NOMO-1 (cell line): ENCODE data around the gene KRT36.

Experiments used
- DNase-seq, 2 experiments: peaks; one replicate each; lab custom pipeline; 2025; ENCODE audit not compliant: unreplicated experiment in 2 of 2; lab: John Stamatoyannopoulos, UW

Gene KRT36

GRCh38 chr17:41522301-41523224 is 32.9 kb upstream of the KRT36 start:
- DNase-seq, result no peak

GRCh38 chr17:41521574-41522261 is 32.0 kb upstream of the KRT36 start:
- DNase-seq, result no peak

- DNase-seq, result no peak
Measured at GRCh38 chr17:41520821-41521521, 31.3 kb upstream of the KRT36 start.

DNA sequence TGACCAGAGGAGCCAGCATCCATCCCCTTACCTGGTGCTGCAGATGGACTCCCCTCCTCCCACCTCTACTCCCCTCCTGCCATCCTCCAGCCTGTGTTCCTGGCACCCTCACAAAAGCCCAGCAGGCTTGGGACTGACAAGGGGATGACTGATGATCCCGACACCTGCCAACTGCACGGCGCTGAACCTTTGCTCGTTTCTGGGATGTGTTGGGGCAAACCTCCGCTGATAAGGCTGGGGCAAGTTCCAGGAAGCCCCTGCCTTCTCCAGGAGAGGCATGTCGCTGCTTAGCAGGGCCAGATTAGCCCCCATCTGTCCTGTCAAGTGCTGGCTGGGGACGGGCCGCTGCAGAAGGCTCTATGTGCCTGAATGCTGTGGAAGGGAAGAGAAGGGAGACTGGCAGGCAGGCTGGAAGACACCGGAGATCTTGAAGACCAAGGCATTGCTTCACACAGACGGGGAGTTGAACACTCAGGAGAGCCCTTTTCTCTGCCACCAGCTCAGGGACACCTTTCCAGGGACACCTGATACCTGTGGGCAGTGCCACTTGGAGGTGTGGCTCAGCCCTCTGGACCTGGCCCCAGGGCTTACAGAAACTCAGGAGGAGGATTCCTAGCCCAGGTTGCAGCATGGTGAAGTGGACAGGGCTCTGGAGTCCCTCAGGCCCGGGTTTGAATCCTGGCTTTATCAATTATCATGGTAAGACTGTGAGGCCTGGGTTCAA is 30.0 kb upstream of the KRT36 start:
- DNase-seq, result no peak

DNA sequence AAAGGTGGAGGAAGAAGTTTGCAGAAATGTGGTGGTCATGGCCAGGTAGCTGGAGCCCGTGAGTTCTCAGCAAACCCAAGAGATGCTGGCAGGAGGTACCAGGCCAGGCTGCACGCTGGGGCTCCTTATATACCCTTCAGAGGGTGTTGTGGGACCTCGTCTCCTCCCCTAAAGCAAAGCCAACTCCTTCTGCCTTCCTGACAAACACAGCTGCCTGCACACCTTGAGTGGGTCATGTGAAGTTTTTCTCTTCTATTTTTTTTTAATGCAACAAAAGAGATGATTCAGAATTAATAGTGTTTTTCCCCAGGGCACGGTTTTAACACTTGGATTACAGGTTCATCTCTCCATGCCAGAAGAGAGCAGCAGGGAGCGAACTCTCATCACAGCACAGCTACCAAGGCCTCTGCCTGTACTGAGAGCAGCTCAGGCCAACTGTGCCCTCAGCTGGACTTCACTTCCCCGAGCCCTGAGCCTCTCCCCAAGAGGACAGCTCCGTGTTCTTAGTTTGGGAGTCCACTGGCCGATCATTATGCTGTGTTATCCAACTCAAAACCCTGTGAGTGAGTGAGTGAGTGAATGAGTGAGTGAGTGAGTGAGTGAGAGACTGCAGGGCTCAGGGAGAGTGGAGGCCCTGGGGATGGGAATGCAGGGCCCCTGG is 29.2 kb upstream of the KRT36 start, which contains the start of gene KRT15:
Gene KRT15, minus strand, starts transcription at position 102 of the 661 bp plus-strand sequence. Its CDS starts 63 bp downstream, at position 39.
- DNase-seq, result no peak

DNA sequence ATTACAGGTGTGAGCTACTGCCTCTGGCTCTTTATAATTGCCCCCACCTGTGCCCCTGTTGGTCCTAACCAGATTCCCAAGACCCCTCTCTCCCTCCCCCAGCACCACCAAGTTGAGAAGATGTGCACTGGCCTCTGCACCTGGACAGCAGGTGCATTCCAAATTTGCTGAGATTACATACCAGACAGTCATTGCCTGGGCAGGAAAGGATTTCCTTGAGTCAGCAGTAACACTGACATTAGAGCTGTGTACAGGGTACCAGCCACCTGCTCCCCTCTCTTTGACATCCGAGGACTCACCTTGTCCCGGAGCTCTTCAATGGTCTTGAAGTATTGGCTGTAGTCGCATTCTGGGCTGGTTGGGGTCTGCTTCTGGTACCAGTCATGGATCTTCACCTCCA is 28.3 kb upstream of the KRT36 start:
- DNase-seq, result no peak

DNA sequence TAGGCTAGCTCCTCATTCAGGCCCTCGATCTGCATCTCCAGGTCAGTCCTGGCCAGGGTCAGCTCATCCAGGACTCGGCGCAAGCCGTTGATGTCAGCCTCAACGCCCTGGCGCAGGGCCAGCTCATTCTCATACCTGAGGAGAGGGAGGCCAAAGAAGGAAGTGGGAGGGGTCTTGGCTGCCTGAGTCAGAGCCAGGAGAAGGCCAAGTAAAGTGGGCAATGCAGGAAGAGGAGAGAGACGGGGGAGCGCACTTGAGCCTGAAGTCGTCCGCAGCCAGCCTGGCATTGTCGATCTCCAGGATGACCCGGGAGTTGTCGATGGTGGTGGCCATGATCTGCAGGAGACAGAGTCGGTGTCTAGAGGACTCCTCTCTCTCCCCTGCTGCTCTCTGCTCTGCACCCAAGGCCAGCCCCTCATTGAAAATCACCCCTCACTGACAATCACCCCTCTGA is 27.1 kb upstream of the KRT36 start:
- DNase-seq, result no peak

- DNase-seq, result no peak
Measured at GRCh38 chr17:41516147-41516829, 26.6 kb upstream of the KRT36 start.

- no peak for DNase-seq
Measured at GRCh38 chr17:41513168-41513547, 23.4 kb upstream of the KRT36 start.

DNA sequence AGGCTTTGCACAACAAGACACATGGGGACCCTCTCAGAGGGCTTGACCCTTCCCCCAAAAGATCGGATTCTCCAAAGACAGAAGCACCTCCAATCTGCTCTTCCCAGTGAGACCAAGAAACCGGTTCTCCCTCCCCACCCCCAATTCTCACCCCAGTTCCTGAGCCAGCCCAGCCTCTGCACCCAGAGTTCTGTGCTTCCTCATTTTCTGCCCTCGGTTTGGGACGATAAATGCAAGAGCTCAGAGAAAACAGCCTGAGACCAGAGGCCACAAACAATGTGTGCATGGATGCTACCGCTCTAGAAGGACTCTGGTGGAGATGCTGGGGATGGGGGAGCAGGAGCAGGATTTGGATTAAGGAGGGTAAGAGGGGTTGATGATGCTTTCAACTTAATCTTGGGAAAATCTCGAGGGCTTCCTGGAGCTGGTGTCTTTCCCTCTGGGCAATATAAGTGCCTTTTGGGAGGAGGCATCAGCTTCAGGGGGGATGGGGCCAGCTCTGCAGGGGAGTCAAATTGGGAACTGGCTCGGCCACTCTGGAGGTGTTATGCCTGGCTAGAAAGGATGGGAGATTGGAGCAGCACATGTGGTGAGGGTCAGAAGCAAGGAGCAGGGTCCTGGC is 22.9 kb upstream of the KRT36 start:
- peak; percentile 15 to 17 for DNase-seq

DNA sequence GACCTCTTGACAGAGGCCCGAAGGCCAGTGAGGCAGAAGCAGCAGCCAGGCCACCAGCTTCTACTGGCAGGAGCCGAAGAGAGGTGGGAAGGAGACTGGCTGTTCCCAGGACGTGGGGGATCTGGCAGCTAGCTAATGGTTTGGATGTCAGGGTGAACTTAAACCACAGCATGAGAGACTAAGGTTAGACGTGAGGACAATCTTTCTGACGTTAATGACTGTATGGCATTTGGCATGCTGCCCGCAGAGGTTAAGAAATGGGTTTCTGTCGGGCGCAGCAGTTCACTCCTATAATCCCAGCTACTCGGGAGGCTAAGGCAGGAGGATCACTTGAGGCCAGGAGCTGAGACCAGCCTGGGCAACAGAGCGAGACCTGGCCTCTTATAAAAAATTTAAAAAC is 22.0 kb upstream of the KRT36 start:
- DNase-seq, result no peak

DNA sequence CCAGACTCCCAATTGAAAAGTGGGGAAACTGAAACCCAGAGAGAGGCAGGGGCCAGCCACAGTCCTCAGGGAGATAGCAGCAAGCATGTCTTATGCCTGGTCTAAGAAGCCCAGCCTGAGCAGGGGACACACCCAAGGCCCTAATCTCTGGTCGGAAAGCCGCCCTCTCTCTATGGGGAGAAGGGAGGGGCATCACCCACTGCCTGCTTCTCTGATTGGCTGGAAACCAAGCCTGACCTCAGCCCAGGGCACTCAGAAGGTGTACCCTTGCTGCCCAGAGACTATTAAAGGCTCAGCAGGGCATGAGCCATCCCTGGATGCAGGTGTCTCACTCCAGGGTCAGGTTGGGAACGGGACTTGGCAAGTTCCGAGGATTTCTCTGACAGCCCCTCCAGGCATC is 21.4 kb upstream of the KRT36 start:
- no peak for DNase-seq

GRCh38 chr17:41510251-41511065 is 20.7 kb upstream of the KRT36 start:
- no peak for DNase-seq

DNA sequence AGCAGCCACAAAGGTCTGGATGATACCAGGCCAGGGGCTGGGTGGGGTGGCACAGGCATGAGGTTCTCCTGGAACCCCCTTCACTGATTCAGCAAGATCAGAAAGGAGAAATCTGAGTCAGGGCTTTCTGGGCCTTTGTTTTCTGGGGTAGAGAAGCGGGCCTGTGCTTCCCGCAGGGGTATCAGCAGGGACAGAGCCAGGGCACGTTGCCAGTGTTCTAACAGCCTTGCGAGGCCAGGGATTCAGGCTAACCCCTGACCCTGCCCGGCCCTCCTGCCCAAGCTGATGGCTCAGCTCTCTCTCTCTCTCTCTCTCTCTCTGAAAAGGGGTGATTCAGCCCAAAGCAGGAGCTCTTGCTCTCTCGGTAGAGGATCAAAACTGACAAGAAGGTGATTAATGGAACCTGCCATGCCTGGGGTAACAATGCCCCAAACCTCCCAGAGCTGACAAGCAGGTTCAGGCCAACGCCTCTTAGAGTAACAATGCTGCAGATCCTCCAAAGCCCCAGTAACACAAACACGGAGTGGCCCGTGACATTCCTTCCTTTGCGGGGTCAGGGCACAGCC is 17.7 kb upstream of the KRT36 start:
- DNase-seq, result no peak

- peak; percentile 48 to 81 for DNase-seq
Measured at GRCh38 chr17:41505809-41506767, 16.4 kb upstream of the KRT36 start.

DNA sequence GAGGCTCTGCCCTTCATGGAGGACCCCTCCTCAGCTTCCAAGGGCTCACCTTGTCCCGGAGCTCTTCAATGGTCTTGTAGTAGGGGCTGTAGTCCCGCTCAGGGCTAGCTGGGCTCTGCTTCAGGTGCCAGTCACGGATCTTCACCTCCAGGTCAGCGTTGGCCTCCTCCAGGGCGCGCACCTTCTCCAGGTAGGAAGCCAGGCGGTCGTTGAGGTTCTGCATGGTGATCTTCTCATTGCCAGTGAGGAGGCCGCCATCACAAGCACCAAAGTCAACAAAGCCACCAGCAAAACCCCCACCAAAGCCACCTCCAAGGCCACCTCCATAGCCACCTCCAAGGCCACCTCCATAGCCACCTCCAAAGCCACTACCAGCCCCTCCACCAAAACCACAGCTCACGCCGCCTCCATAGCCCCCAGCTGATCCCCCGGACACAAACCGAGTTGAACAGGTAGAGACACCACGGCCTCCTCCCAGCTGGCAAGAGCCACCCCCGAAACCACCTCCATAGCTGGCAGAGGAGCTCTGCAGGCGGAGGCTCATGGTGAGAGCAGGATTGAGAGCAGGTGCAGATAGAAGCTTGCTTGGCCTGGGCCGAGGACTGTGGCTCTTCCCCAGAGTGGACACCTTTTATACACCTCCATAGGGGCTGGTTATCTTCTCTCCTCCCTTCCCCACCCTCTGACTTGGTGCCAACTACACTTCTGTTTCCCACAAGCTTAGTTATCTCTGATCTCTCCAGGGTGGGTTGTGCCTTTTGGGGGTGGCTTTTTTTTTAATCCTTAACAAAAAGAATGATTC is 15.5 kb upstream of the KRT36 start, which contains the start of gene KRT13:
Gene KRT13, minus strand, starts transcription at position 606 of the 802 bp plus-strand sequence. Its CDS starts 62 bp downstream, at position 544.
- DNase-seq, result no peak
